HG02623 (cell line): Measurements from ENCODE around the gene SNX10.
"Not testable (repeated sequence)": the region's sequence is repeated elsewhere in the genome, so short reads cannot be mapped to it uniquely, and the experiment has no call there.

Source experiments
- ATAC-seq: cut with Tn5 transposase; IDR thresholded peaks from one replicate; pipeline ENCODE4 v1.9.1; 2021; ENCODE audit warnings: moderate library complexity; ENCODE audit not compliant: unreplicated experiment

Gene SNX10, protein sequence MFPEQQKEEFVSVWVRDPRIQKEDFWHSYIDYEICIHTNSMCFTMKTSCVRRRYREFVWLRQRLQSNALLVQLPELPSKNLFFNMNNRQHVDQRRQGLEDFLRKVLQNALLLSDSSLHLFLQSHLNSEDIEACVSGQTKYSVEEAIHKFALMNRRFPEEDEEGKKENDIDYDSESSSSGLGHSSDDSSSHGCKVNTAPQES

GRCh38 chr7:26291699-26292538, at the start of gene SNX10:
Gene SNX10 (plus strand): TSS chr7:26291862. CDS start chr7:26346443, 54,581 bp downstream.
- peak; percentile 73 for ATAC-seq

GRCh38 chr7:26245150-26245549, 46.5 kb upstream of the SNX10 start:
- ATAC-seq: no peak

GRCh38 chr7:26250239-26250638, 41.4 kb upstream of the SNX10 start:
- ATAC-seq: no peak

- ATAC-seq: not testable (repeated sequence)
These were observed 29.8 kb upstream of the SNX10 start for GRCh38 chr7:26261866-26262265.

GRCh38 chr7:26265065-26265464, 26.6 kb upstream of the SNX10 start:
- no peak for ATAC-seq

GRCh38 chr7:26265499-26266075, 26.1 kb upstream of the SNX10 start:
- ATAC-seq: no peak

GRCh38 chr7:26267601-26268166, 24.0 kb upstream of the SNX10 start:
- ATAC-seq: no peak

DNA sequence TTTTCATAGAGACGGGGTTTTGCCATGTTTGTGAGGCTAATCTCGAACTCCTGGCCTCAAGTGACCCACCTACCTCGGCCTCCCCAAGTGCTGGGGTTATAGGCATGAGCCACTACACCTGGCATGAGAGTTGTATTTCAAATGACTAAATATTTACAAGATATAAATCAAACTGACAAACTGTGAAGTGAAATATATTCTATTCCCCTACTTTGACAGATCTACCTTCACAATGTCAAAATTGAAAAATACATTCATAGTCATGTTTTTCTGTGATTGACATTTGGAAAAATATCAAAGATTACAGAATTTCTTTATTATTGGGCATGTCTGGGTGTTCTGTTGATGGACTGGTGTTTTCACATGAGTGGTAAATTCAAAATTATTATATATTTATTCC, 16.4 kb upstream of the SNX10 start:
- no peak for ATAC-seq

- ATAC-seq: no peak
These were observed 12.9 kb upstream of the SNX10 start for GRCh38 chr7:26278770-26279169.

DNA sequence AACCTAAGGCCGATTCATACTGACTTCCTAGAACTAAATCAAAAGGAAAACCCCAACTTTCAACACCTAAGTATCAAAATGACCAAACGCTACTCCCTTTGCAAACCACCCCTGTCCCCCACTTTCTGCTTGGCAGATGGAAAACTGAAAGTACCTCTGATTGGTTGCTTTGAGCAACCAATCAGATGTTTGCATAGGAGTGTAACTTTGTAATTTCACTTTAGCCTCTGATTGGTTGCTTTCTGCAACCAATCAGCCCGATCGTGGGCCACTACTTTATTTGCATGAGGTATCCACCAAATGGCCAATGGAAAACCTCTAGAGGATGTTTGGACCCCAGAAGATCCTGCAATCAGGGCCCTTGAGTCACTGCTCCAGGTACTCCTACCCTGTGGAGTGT, 12.3 kb upstream of the SNX10 start:
- no peak for ATAC-seq

DNA sequence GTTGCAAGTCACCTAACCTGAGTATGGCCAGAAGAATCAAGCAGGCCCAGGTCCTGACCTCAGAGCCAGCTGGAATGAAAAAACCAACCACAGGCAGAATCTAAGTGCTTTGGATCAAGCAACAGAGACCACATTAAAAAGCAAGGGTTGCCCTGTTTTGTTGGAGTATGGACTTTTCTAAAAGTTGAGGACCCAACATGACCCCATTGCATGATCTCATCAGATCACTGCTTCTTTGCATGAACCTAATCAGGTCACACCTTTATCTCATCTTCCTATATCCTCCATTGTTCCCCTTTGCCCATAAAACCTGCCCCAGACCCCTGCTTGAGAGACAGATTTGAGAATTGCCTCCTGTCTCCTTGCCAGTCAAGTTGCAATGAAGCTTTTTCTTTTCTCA, 11.6 kb upstream of the SNX10 start:
- no peak for ATAC-seq

- ATAC-seq: no peak
These were observed 10.9 kb upstream of the SNX10 start for GRCh38 chr7:26280723-26281122.

DNA sequence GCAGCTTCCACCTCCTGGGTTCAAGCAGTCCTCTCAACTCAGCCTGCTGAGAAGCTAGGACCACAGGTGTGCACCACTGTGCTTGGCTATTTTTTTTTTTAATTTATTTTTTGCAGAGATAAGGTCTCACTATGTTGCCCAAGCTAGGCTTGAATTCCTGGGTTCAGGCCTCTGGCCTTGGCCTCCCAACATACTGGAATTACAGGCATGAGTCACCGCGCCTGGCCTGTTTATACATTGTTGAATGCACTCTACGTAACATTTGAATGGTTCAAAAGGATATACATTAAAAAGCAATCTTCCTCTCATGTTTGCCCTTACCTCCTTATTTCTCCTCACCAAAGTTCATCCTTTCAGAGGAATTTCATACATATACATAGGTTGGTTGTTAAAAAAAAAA, 7.2 kb upstream of the SNX10 start:
- no peak for ATAC-seq

GRCh38 chr7:26284995-26285632, 6.5 kb upstream of the SNX10 start:
- ATAC-seq: no peak

DNA sequence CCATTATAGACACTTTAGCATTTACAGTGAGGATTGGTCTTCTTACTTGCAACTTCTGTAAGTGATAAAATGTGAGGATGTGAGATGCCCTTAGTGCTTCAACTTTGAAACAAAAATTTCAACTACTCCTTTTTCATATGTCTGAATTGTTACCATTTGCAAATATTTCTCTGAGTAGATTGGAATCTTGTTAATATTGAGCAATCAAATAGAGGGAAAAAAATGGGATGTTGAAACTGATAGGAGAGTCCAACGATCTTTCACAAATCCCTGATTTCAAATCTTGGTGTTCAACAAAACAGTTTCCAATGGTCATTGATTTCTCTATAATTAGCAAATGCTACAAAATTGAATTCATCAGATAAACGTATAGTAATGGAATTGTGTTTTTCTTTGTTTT, 5.5 kb upstream of the SNX10 start:
- ATAC-seq: no peak

GRCh38 chr7:26288126-26288525, 3.5 kb upstream of the SNX10 start:
- ATAC-seq: not testable (repeated sequence)

GRCh38 chr7:26291251-26291650, 411 bp upstream of the SNX10 start:
- ATAC-seq: no peak

GRCh38 chr7:26292768-26293560, 1.3 kb downstream of the SNX10 start:
- ATAC-seq: no peak

- peak; percentile 64 for ATAC-seq
These were observed 2.1 kb downstream of the SNX10 start for GRCh38 chr7:26293569-26294308.

GRCh38 chr7:26295015-26295414, 3.4 kb downstream of the SNX10 start:
- no peak for ATAC-seq
